Stimulated activated naive CD8-positive, alpha-beta T cell treated with anti-CD3 and anti-CD28 coated beads, Interleukin-15, amount 100 ng/mL, for 72 hours (primary cell): Measurements from ENCODE around the gene ZNFX1.

Source experiments
- ATAC-seq: fragments of 150-1000 bp; cut with Tn5 transposase; 2 replicates; pipeline ENCODE4 v1.10.0; 2021; ENCODE audit warnings: mild to moderate bottlenecking, moderate library complexity
- DNase-seq, 2 donors: peaks; one replicate each; pipeline ENCODE4 v3.0.0; 2021 to 2022
- H3K27ac Mint-ChIP-seq, 2 donors: one replicate each; pipeline ENCODE4 v1.8.0; 2022; ENCODE audit warnings: mild to moderate bottlenecking in 2 of 2, mixed read lengths in 2 of 2, moderate library complexity in 2 of 2
- H3K27me3 Mint-ChIP-seq: one replicate; pipeline ENCODE4 v1.8.0; 2022; ENCODE audit warnings: mixed read lengths
- H3K4me1 Mint-ChIP-seq: one replicate; pipeline ENCODE4 v1.8.0; 2022; ENCODE audit warnings: mild to moderate bottlenecking, mixed read lengths
- H3K4me3 Mint-ChIP-seq, 2 donors: one replicate each; pipeline ENCODE4 v1.8.0; 2022; ENCODE audit warnings: mild to moderate bottlenecking in 2 of 2, mixed read lengths in 2 of 2, moderate library complexity in 1 of 2
- H3K9me3 Mint-ChIP-seq, 2 donors: one replicate each; pipeline ENCODE4 v1.8.0; 2022; ENCODE audit warnings: mixed read lengths in 2 of 2

The ZNFX1 gene

GRCh38 chr20:49276961-49277785 is 684 bp downstream of the ZNFX1 start:
- H3K4me1 Mint-ChIP-seq: peaks cover 67% of the 10 kb centered on the region

GRCh38 chr20:49276161-49276960 is 1.5 kb downstream of the ZNFX1 start:
- ATAC-seq (peak; percentile 63), DNase-seq (peak; percentile 61 to 74)
- H3K9me3 Mint-ChIP-seq: peaks cover 11 to 13% of the 10 kb centered on the region in 2 donors
- peaks cover 67% of the 10 kb centered on the region for H3K4me1 Mint-ChIP-seq
- H3K4me3 Mint-ChIP-seq: peak overlapping the region; percentile 94
- peak overlapping the region; percentile 98 to 100 for H3K27ac Mint-ChIP-seq
- no peaks in the 10 kb centered on the region for H3K27me3 Mint-ChIP-seq

More at GRCh38 chr20:49276961-49277785, 684 bp downstream of the ZNFX1 start:
- no peaks in the 10 kb centered on the region for H3K27me3 Mint-ChIP-seq
- H3K27ac Mint-ChIP-seq: peak overlapping the region; percentile 98 to 100
- peaks cover 14 to 17% of the 10 kb centered on the region in 2 donors for H3K9me3 Mint-ChIP-seq
- ATAC-seq: peak; percentile 42
- H3K4me3 Mint-ChIP-seq: peak overlapping the region; percentile 94
- DNase-seq: peak; percentile 60 to 81

GRCh38 chr20:49275636-49276035 is 2.2 kb downstream of the ZNFX1 start:
- H3K27me3 Mint-ChIP-seq: no peaks in the 10 kb centered on the region
- H3K4me1 Mint-ChIP-seq: peaks cover 67% of the 10 kb centered on the region
- ATAC-seq (no peak), DNase-seq (no peak)
- H3K9me3 Mint-ChIP-seq: peaks cover 4 to 6% of the 10 kb centered on the region in 2 donors
- no peak overlapping the region for H3K27ac Mint-ChIP-seq
- H3K4me3 Mint-ChIP-seq: peak overlapping the region; percentile 94

GRCh38 chr20:49275216-49275615 is 2.6 kb downstream of the ZNFX1 start:
- peak overlapping the region in 1 of 2 donors; percentile 34 for H3K27ac Mint-ChIP-seq
- H3K4me1 Mint-ChIP-seq: peaks cover 67% of the 10 kb centered on the region
- H3K4me3 Mint-ChIP-seq: peak overlapping the region; percentile 94
- peaks cover 0 to 2% of the 10 kb centered on the region in 2 donors for H3K9me3 Mint-ChIP-seq
- no peak for DNase-seq
- H3K27me3 Mint-ChIP-seq: no peaks in the 10 kb centered on the region
- no peak for ATAC-seq

- H3K4me3 Mint-ChIP-seq: peak overlapping the region; percentile 15 to 27
- ATAC-seq: no peak
- peaks cover 0 to 4% of the 10 kb centered on the region in 2 donors for H3K9me3 Mint-ChIP-seq
- no peaks in the 10 kb centered on the region for H3K27me3 Mint-ChIP-seq
- no peak for DNase-seq
- H3K27ac Mint-ChIP-seq: no peak overlapping the region
- H3K4me1 Mint-ChIP-seq: peaks cover 75% of the 10 kb centered on the region
Measured at GRCh38 chr20:49273696-49274277, 4.1 kb downstream of the ZNFX1 start.

- ATAC-seq: no peak
- peaks cover 87% of the 10 kb centered on the region for H3K4me1 Mint-ChIP-seq
- peak overlapping the region; percentile 49 to 53 for H3K4me3 Mint-ChIP-seq
- no peak for DNase-seq
- peaks cover 0 to 9% of the 10 kb centered on the region in 2 donors for H3K9me3 Mint-ChIP-seq
- H3K27me3 Mint-ChIP-seq: no peaks in the 10 kb centered on the region
- no peak overlapping the region for H3K27ac Mint-ChIP-seq
Measured at GRCh38 chr20:49272654-49273053, 5.2 kb downstream of the ZNFX1 start.

GRCh38 chr20:49270736-49271135 is 7.1 kb downstream of the ZNFX1 start:
- no peak overlapping the region for H3K27ac Mint-ChIP-seq
- no peak overlapping the region for H3K4me3 Mint-ChIP-seq
- peaks cover 0 to 9% of the 10 kb centered on the region in 2 donors for H3K9me3 Mint-ChIP-seq
- H3K4me1 Mint-ChIP-seq: peaks cover 88% of the 10 kb centered on the region
- ATAC-seq: no peak
- DNase-seq: no peak
- H3K27me3 Mint-ChIP-seq: no peaks in the 10 kb centered on the region

- Mint-ChIP-seq H3K27me3 (no peaks in the 10 kb centered on the region), H3K27ac (peak overlapping the region in 1 of 2 donors; percentile 97), H3K9me3 (peaks cover 0 to 9% of the 10 kb centered on the region in 2 donors), H3K4me3 (peak overlapping the region; percentile 41 to 86), H3K4me1 (peaks cover 88% of the 10 kb centered on the region)
- DNase-seq (no peak), ATAC-seq (no peak)
Measured at GRCh38 chr20:49270177-49270576, 7.7 kb downstream of the ZNFX1 start.

- Mint-ChIP-seq H3K4me3 (peak overlapping the region; percentile 76 to 86), H3K4me1 (peaks cover 87% of the 10 kb centered on the region), H3K27ac (peak overlapping the region in 1 of 2 donors; percentile 74), H3K27me3 (no peaks in the 10 kb centered on the region), H3K9me3 (peaks cover 0 to 9% of the 10 kb centered on the region in 2 donors)
- DNase-seq (no peak), ATAC-seq (peak; percentile 50)
Measured at GRCh38 chr20:49268600-49269365, 9.1 kb downstream of the ZNFX1 start.

GRCh38 chr20:49267327-49267726 is 10.5 kb downstream of the ZNFX1 start:
- Mint-ChIP-seq H3K27me3 (no peaks in the 10 kb centered on the region), H3K27ac (peak overlapping the region; percentile 75 to 83), H3K4me1 (peaks cover 72% of the 10 kb centered on the region), H3K9me3 (peaks cover 0 to 9% of the 10 kb centered on the region in 2 donors), H3K4me3 (peak overlapping the region; percentile 66 to 76)
- DNase-seq (no peak), ATAC-seq (no peak)

GRCh38 chr20:49262444-49262843 is 15.4 kb downstream of the ZNFX1 start:
- H3K27ac Mint-ChIP-seq: peak overlapping the region in 1 of 2 donors; percentile 91
- peaks cover 47% of the 10 kb centered on the region for H3K4me1 Mint-ChIP-seq
- H3K4me3 Mint-ChIP-seq: no peak overlapping the region
- no peaks in the 10 kb centered on the region for H3K9me3 Mint-ChIP-seq
- DNase-seq (no peak), ATAC-seq (no peak)
- H3K27me3 Mint-ChIP-seq: no peaks in the 10 kb centered on the region

- Mint-ChIP-seq H3K9me3 (no peaks in the 10 kb centered on the region), H3K27ac (no peak overlapping the region), H3K27me3 (no peaks in the 10 kb centered on the region), H3K4me3 (no peak overlapping the region), H3K4me1 (peaks cover 39% of the 10 kb centered on the region)
- DNase-seq: no peak
- ATAC-seq: no peak
Measured at GRCh38 chr20:49261173-49261572, 16.7 kb downstream of the ZNFX1 start.

GRCh38 chr20:49260218-49260617 is 17.6 kb downstream of the ZNFX1 start:
- Mint-ChIP-seq H3K4me3 (no peak overlapping the region), H3K9me3 (no peaks in the 10 kb centered on the region), H3K4me1 (peaks cover 31% of the 10 kb centered on the region), H3K27me3 (no peaks in the 10 kb centered on the region), H3K27ac (peak overlapping the region in 1 of 2 donors; percentile 79)
- DNase-seq: no peak
- no peak for ATAC-seq

- Mint-ChIP-seq H3K27me3 (no peaks in the 10 kb centered on the region), H3K4me3 (no peak overlapping the region), H3K4me1 (peaks cover 27% of the 10 kb centered on the region), H3K9me3 (no peaks in the 10 kb centered on the region), H3K27ac (no peak overlapping the region)
- DNase-seq: no peak
- no peak for ATAC-seq
Measured at GRCh38 chr20:49259799-49260198, 18.1 kb downstream of the ZNFX1 start.

- H3K27me3 Mint-ChIP-seq: no peaks in the 10 kb centered on the region
- no peaks in the 10 kb centered on the region for H3K9me3 Mint-ChIP-seq
- H3K4me1 Mint-ChIP-seq: peaks cover 23% of the 10 kb centered on the region
- peak; percentile 50 for ATAC-seq
- H3K27ac Mint-ChIP-seq: peak overlapping the region in 1 of 2 donors; percentile 55
- DNase-seq: no peak
- no peak overlapping the region for H3K4me3 Mint-ChIP-seq
Measured at GRCh38 chr20:49259284-49259683, 18.6 kb downstream of the ZNFX1 start.
